WI38 (cell line): ENCODE results near the gene CAMK2D.

Experiments used
- H3K4me3 ChIP-seq: 2 replicates; pipeline ENCODE4 v1.5.1; 2011; ENCODE audit warnings: low read depth, mild to moderate bottlenecking, control low read depth, low read length
- CTCF ChIP-seq: IDR thresholded peaks from 2 replicates; pipeline ENCODE4 v1.5.1; 2012; ENCODE audit warnings: low read depth, mild to moderate bottlenecking, control low read depth, low read length

Gene CAMK2D

GRCh38 chr4:113574636-113575103 lies 186.9 kb downstream of the CAMK2D start:
- no peak overlapping the region for H3K4me3 ChIP-seq
- TF ChIP-seq CTCF: no peak

GRCh38 chr4:113572620-113573019 lies 188.9 kb downstream of the CAMK2D start:
- no peak for TF ChIP-seq CTCF
- H3K4me3 ChIP-seq: no peak overlapping the region

GRCh38 chr4:113566015-113566795 lies 195.3 kb downstream of the CAMK2D start:
- no peak overlapping the region for H3K4me3 ChIP-seq
- TF ChIP-seq CTCF: no peak

- TF ChIP-seq CTCF: no peak
- H3K4me3 ChIP-seq: no peak overlapping the region
Observed at GRCh38 chr4:113565702-113566012, 195.9 kb downstream of the CAMK2D start.

GRCh38 chr4:113564493-113564892 lies 197.0 kb downstream of the CAMK2D start:
- H3K4me3 ChIP-seq: no peak overlapping the region
- no peak for TF ChIP-seq CTCF

GRCh38 chr4:113563691-113564378 lies 197.7 kb downstream of the CAMK2D start:
- H3K4me3 ChIP-seq: no peak overlapping the region
- no peak for TF ChIP-seq CTCF

GRCh38 chr4:113561758-113562157 lies 199.8 kb downstream of the CAMK2D start:
- H3K4me3 ChIP-seq: no peak overlapping the region
- TF ChIP-seq CTCF: no peak
